Renal cortical epithelial cell (primary cell): ENCODE data around the gene LRRC10B. TPM values are rescaled to one million over a fixed set of nuclear protein-coding genes. Genes with fewer than 3 reads are reported as not detected.
A peak's percentile ranks its signal among the peaks of the same experiment; 100 is the strongest.

Experiments
- DNase-seq: peaks from one replicate; pipeline ENCODE4 v3.0.0-alpha.2; 2011; ENCODE audit warnings: low read depth
- total RNA-seq: library from RNA; depleted of rRNA; stranded (reverse); fragments of >200 nt; gene quantifications from 2 replicates; pipeline ENCODE4 v1.2.3, GENCODE V29; 2014

LRRC10B gene
- total RNA-seq, 1 donor from 2014 or later: 0.15 TPM

- no peak for DNase-seq
These were observed 22.5 kb downstream of the LRRC10B start for GRCh38 chr11:61531044-61531443.

GRCh38 chr11:61532134-61533038 lies 23.8 kb downstream of the LRRC10B start:
- peak; percentile 53 for DNase-seq

- DNase-seq: no peak
These were observed 24.5 kb downstream of the LRRC10B start for GRCh38 chr11:61533039-61533375.

- no peak for DNase-seq
These were observed 24.9 kb downstream of the LRRC10B start for GRCh38 chr11:61533401-61533800.

- no peak for DNase-seq
These were observed 25.7 kb downstream of the LRRC10B start for GRCh38 chr11:61534025-61534932.

GRCh38 chr11:61534933-61535839 lies 26.6 kb downstream of the LRRC10B start:
- no peak for DNase-seq

GRCh38 chr11:61535998-61536675 lies 27.6 kb downstream of the LRRC10B start:
- DNase-seq: no peak

GRCh38 chr11:61536676-61537270 lies 28.2 kb downstream of the LRRC10B start:
- no peak for DNase-seq

- DNase-seq: no peak
These were observed 28.8 kb downstream of the LRRC10B start for GRCh38 chr11:61537326-61537725.

GRCh38 chr11:61538636-61538961 lies 30.1 kb downstream of the LRRC10B start:
- no peak for DNase-seq

GRCh38 chr11:61539006-61539405 lies 30.5 kb downstream of the LRRC10B start:
- no peak for DNase-seq

- no peak for DNase-seq
These were observed 31.3 kb downstream of the LRRC10B start for GRCh38 chr11:61539831-61540357.

GRCh38 chr11:61540528-61540927 lies 32.0 kb downstream of the LRRC10B start:
- no peak for DNase-seq

- no peak for DNase-seq
These were observed 33.0 kb downstream of the LRRC10B start for GRCh38 chr11:61541598-61541997.

- no peak for DNase-seq
These were observed 33.5 kb downstream of the LRRC10B start for GRCh38 chr11:61542024-61542461.

- no peak for DNase-seq
These were observed 34.2 kb downstream of the LRRC10B start for GRCh38 chr11:61542705-61543104.

GRCh38 chr11:61543606-61544306 lies 35.2 kb downstream of the LRRC10B start:
- peak; percentile 70 for DNase-seq

GRCh38 chr11:61544466-61544865 lies 35.9 kb downstream of the LRRC10B start:
- DNase-seq: no peak

GRCh38 chr11:61545341-61545740 lies 36.8 kb downstream of the LRRC10B start:
- DNase-seq: no peak

GRCh38 chr11:61545921-61546320 lies 37.4 kb downstream of the LRRC10B start:
- DNase-seq: no peak
